Fibroblast of lung (primary cell): Measurements from ENCODE around the gene CAST.

Source experiments
- EZH2 ChIP-seq: IDR thresholded peaks from 2 replicates; pipeline ENCODE4 v1.5.1; 2012; ENCODE audit warnings: low read length, control low read depth, mild to moderate bottlenecking; ENCODE audit errors: missing control alignments
- TF ChIP-seq, protein P1 (sequence below), 2 donors: IDR thresholded peaks in 1 of 2; conservative IDR thresholded peaks in 1 of 2; 1 replicate in 1 of 2; 2 replicates in 1 of 2; pipeline ENCODE4 v1.5.1; 2011 to 2012; ENCODE audit warnings: low read length in 2 of 2, control low read depth in 1 of 2, inconsistent platforms in 1 of 2, low read depth in 1 of 2, mild to moderate bottlenecking in 1 of 2

DNA sequence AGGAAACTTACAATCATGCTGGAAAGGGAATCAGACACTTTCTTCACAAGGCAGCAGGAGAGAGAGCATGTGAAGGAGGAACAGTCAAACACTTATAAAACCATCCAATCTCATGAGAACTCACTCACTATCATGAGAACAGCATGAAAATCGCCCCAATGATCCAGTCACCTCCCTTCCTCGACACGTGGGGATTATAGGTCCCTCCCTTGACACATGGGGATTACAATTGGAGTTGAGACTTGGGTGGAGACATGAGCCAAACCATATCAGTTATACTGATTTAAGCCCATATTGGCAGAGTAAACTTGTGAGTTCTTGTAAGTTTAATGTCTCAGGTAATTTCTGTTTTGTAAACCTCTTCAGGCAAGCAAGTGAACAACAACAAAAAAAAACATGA, 74.8 kb downstream of the CAST start:
- TF ChIP-seq, protein P1, sequence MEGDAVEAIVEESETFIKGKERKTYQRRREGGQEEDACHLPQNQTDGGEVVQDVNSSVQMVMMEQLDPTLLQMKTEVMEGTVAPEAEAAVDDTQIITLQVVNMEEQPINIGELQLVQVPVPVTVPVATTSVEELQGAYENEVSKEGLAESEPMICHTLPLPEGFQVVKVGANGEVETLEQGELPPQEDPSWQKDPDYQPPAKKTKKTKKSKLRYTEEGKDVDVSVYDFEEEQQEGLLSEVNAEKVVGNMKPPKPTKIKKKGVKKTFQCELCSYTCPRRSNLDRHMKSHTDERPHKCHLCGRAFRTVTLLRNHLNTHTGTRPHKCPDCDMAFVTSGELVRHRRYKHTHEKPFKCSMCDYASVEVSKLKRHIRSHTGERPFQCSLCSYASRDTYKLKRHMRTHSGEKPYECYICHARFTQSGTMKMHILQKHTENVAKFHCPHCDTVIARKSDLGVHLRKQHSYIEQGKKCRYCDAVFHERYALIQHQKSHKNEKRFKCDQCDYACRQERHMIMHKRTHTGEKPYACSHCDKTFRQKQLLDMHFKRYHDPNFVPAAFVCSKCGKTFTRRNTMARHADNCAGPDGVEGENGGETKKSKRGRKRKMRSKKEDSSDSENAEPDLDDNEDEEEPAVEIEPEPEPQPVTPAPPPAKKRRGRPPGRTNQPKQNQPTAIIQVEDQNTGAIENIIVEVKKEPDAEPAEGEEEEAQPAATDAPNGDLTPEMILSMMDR (conservative IDR thresholded peaks at IDR 0.05 in 1 of 2, IDR thresholded peaks at IDR 0.05 in 1 of 2; ENCODE audit: low read depth in 1 of 2, low read length in 2 of 2) = no peak
- no peak for TF ChIP-seq EZH2
